ENCODE results near the gene ITLN1.

GRCh38 chr1:160844447-160845232 is 40.3 kb downstream of the ITLN1 start:
- TF ChIP-seq CTCF (IDR thresholded peaks at IDR 0.05) (no peak), POLR2A (IDR thresholded peaks at IDR 0.05) (no peak)
